SK-N-SH treated with all-trans-retinoic acid at 6 μM for 48 hours (cell line): Measurements from ENCODE around the gene BPIFA3.

ENCODE experiments used
- ATAC-seq: fragments of 200-7000 bp; cut with Tn5 transposase; 3 replicates; pipeline ENCODE4 v1.9.1; 2020; ENCODE audit warnings: mild to moderate bottlenecking, moderate library complexity
- ARNTL ChIP-seq: fragments of 450-650 bp; formaldehyde crosslinking; IDR thresholded peaks from 2 replicates; pipeline ENCODE4 v1.5.0; 2020; ENCODE audit warnings: low read depth, mild to moderate bottlenecking, moderate library complexity, borderline replicate concordance
- BACH2 ChIP-seq: fragments of 250-450 bp; sonication (Bioruptor Pico); IDR thresholded peaks from 2 replicates; pipeline ENCODE4 v1.9.0; 2021; ENCODE audit warnings: mild to moderate bottlenecking, borderline replicate concordance
- CREB5 ChIP-seq: fragments of 250-450 bp; sonication (Bioruptor Pico); IDR thresholded peaks from 2 replicates; pipeline ENCODE4 v1.5.1; 2020; ENCODE audit warnings: low read depth, mild to moderate bottlenecking, moderate library complexity
- CSRNP3 ChIP-seq: fragments of 250-450 bp; sonication (Bioruptor Pico); IDR thresholded peaks from 2 replicates; pipeline ENCODE4 v1.5.1; 2021; ENCODE audit warnings: mild to moderate bottlenecking, moderate library complexity
- ESRRG ChIP-seq: fragments of 250-450 bp; sonication (Bioruptor Pico); IDR thresholded peaks from 2 replicates; pipeline ENCODE4 v1.6.1; 2021; ENCODE audit warnings: mild to moderate bottlenecking
- GLIS3 ChIP-seq: fragments of 250-450 bp; sonication (Bioruptor Pico); IDR thresholded peaks from 2 replicates; pipeline ENCODE4 v1.5.0; 2020; ENCODE audit warnings: mild to moderate bottlenecking, moderate library complexity
- ISL1 ChIP-seq: fragments of 250-450 bp; sonication (Bioruptor Pico); IDR thresholded peaks from 2 replicates; pipeline ENCODE4 v2.1.2; 2022; ENCODE audit warnings: mild to moderate bottlenecking, moderate library complexity
- PPARA ChIP-seq: fragments of 250-450 bp; sonication (Bioruptor Pico); IDR thresholded peaks from 2 replicates; pipeline ENCODE4 v1.5.0; 2020; ENCODE audit warnings: mild to moderate bottlenecking, borderline replicate concordance
- RARB ChIP-seq: fragments of 250-450 bp; sonication (Bioruptor Pico); IDR thresholded peaks from 2 replicates; pipeline ENCODE4 v1.8.0; 2021; ENCODE audit warnings: mild to moderate bottlenecking, moderate library complexity
- SNAI2 ChIP-seq: fragments of 250-450 bp; sonication (Bioruptor Pico); IDR thresholded peaks from 2 replicates; pipeline ENCODE4 v1.5.0; 2020; ENCODE audit warnings: mild to moderate bottlenecking, moderate library complexity
- TCF4 ChIP-seq: fragments of 250-450 bp; sonication (Bioruptor Pico); IDR thresholded peaks from 2 replicates; pipeline ENCODE4 v1.8.0; 2021; ENCODE audit warnings: mild to moderate bottlenecking, moderate library complexity, borderline replicate concordance
- TOX ChIP-seq: fragments of 250-450 bp; sonication (Bioruptor Pico); IDR thresholded peaks from 2 replicates; pipeline ENCODE4 v1.8.0; 2021; ENCODE audit warnings: mild to moderate bottlenecking, moderate library complexity, borderline replicate concordance
- TSHZ2 ChIP-seq: fragments of 250-450 bp; sonication (Bioruptor Pico); IDR thresholded peaks from 2 replicates; pipeline ENCODE4 v1.5.0; 2020; ENCODE audit warnings: mild to moderate bottlenecking, moderate library complexity
- ZFP3 ChIP-seq: fragments of 250-450 bp; sonication (Bioruptor Pico); IDR thresholded peaks from 2 replicates; pipeline ENCODE4 v1.5.0; 2020; ENCODE audit warnings: mild to moderate bottlenecking, moderate library complexity
- ZFP30 ChIP-seq: fragments of 450-650 bp; formaldehyde crosslinking; IDR thresholded peaks from 2 replicates; pipeline ENCODE4 v1.5.0; 2022; ENCODE audit warnings: mild to moderate bottlenecking, moderate library complexity
- ZNF565 ChIP-seq: fragments of 450-650 bp; formaldehyde crosslinking; conservative IDR thresholded peaks from 2 replicates; pipeline ENCODE4 v1.5.0; 2020; ENCODE audit warnings: low read depth, mild to moderate bottlenecking, moderate library complexity
- ZNF8 ChIP-seq: fragments of 450-650 bp; formaldehyde crosslinking; IDR thresholded peaks from 2 replicates; pipeline ENCODE4 v1.5.0; 2020; ENCODE audit warnings: mild to moderate bottlenecking, moderate library complexity
- TF ChIP-seq, protein P1 (sequence below): fragments of 250-450 bp; sonication (Bioruptor Pico); IDR thresholded peaks from 2 replicates; pipeline ENCODE4 v1.8.0; 2020; ENCODE audit warnings: mild to moderate bottlenecking, moderate library complexity, borderline replicate concordance

Gene BPIFA3

DNA sequence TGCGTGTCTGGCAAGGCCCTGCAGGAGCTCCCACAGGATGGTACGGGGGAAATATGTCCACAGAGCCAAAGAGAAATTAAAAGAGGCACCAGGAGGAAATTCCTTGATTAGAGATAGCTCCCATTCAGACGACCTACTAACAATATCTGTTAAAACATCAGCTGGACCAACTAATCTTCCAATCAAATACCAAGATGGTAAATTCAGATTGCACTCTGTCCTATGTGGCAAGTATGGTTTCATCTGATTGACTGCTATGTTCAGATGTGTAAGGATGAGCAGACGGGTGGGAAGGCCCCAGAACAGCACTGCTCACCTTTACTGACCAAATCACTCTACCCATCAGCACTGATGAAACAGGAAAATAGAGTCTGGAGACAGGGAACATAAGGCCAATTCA lies 29.7 kb upstream of the BPIFA3 start:
- no peak for ATAC-seq

DNA sequence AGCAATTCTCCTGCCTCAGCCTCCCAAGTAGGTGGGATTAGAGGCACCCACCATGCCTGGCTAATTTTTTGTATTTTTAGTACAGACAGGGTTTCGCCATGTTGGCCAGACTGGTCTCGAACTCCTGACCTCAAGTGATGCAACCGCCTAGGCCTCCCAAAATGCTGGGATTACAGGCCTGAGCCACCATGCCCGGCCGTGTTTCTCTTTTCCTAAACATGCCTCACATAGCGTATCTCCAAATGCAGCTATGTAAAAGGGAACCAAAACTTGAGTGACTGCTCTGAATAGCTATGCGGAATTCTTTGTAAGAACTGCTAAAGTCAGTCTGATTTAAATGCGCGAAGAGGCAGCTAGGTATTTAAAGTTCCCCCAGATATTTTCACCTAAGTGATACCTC lies 28.7 kb upstream of the BPIFA3 start:
- ATAC-seq, result no peak
- no peak for TF ChIP-seq TOX (CRISPR knock-in tag)
- TF ChIP-seq ZFP30 (CRISPR knock-in tag), result no peak
- TF ChIP-seq, all 23 proteins: peak for 0

More for the DNA sequence above, 29.7 kb upstream of the BPIFA3 start:
- TF ChIP-seq TSHZ2 (CRISPR knock-in tag) (no peak), ESRRG (CRISPR knock-in tag) (no peak), ZNF565 (CRISPR knock-in tag) (no peak)

DNA sequence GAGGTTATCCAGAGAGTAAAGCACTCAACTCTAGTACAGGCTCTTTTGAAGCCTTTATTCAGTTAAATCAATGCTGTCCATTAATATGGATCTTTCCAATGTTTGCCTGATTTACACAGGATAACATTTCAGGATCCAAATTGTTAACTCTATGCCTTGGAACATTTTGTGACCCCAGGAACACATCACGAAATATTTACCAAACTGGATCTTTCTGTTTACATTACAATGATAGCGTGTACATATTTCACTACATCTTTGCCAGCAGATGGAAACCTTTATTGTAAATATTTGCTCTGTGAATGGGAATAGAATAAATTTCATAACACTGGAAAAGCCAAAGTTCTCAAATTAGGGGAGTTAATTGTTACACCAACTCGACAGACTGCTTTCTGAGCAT lies 25.7 kb upstream of the BPIFA3 start:
- no peak for ATAC-seq
- no peak for TF ChIP-seq ZFP3

DNA sequence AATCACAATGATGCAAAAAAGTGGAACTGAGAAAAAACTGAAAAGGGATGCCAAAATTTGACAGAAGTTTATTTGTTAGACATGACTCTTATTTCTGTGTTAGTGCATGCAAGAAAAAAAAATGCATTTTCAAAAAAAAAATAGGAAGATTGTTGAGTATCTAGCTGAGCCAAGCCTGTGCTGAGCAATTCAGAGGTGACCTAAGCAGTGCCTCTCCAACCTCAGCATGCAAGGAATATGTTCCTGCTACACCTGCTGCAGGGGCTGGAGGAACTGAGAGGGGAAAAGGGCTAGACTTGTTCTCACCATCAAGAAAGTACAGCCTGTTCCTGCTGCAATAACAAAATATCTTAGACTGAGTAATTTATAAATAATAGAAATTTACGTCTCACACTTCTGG lies 25.2 kb upstream of the BPIFA3 start:
- TF ChIP-seq ISL1 (no peak), CSRNP3 (no peak), RARB (CRISPR knock-in tag) (no peak), SNAI2 (no peak), ZNF8 (CRISPR knock-in tag) (no peak), TSHZ2 (CRISPR knock-in tag) (no peak), ZFP3 (no peak), ZNF565 (CRISPR knock-in tag) (no peak), GLIS3 (CRISPR knock-in tag) (no peak), PPARA (CRISPR knock-in tag) (no peak), ARNTL (no peak), TCF4 (CRISPR knock-in tag) (no peak)
- TF ChIP-seq, protein P1, sequence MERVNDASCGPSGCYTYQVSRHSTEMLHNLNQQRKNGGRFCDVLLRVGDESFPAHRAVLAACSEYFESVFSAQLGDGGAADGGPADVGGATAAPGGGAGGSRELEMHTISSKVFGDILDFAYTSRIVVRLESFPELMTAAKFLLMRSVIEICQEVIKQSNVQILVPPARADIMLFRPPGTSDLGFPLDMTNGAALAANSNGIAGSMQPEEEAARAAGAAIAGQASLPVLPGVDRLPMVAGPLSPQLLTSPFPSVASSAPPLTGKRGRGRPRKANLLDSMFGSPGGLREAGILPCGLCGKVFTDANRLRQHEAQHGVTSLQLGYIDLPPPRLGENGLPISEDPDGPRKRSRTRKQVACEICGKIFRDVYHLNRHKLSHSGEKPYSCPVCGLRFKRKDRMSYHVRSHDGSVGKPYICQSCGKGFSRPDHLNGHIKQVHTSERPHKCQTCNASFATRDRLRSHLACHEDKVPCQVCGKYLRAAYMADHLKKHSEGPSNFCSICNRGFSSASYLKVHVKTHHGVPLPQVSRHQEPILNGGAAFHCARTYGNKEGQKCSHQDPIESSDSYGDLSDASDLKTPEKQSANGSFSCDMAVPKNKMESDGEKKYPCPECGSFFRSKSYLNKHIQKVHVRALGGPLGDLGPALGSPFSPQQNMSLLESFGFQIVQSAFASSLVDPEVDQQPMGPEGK (CRISPR knock-in tag), result no peak
- no peak for ATAC-seq

DNA sequence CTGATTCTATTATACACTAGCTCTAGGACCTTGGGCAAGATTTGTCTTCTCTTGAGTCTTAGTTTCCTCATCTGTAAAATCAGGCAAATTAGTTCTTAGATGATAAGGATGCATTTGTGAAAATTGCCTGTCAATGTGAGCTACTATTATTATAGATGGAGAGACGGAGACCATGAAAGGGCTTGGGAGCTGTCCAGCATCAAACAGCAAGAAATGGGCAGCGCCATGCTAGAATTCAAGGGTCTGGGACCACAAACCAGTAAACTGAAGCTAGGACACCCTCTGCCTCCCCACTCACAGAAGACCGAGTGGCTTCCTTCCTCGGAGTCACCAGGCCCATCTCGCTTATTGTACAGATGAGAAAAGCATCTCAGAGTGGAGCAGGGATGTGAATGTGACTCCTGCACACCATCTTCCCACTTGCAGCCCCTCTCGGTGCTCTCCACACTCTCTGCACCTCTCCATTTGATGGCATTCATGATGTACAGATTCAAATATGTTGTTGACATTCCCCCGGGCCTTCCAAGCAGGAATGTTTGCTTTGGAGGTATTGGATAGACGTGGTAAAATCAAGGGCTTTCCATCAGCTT lies 24.1 kb upstream of the BPIFA3 start:
- TF ChIP-seq PPARA (CRISPR knock-in tag) (no peak), ZNF565 (CRISPR knock-in tag) (no peak), RARB (CRISPR knock-in tag) (no peak), TCF4 (CRISPR knock-in tag) (no peak), ISL1 (no peak), ZFP3 (no peak), BACH2 (CRISPR knock-in tag) (no peak), TSHZ2 (CRISPR knock-in tag) (no peak), CREB5 (CRISPR knock-in tag) (no peak), TOX (CRISPR knock-in tag) (no peak), ARNTL (no peak), GLIS3 (CRISPR knock-in tag) (no peak), SNAI2 (no peak), ZNF8 (CRISPR knock-in tag) (no peak)
- ATAC-seq, result no peak
